Pancreas (tissue), 10 donors: ENCODE results near the gene MCCC2. TPM values are rescaled to one million over a fixed set of nuclear protein-coding genes. Genes with fewer than 3 reads are reported as not detected.

ENCODE experiments used
- ATAC-seq, 4 donors: fragments of 200-7000 bp; cut with Tn5 transposase; one replicate each; pipeline versions ENCODE4 v1.8.0 to v1.9.1; 2020; ENCODE audit warnings: mild to moderate bottlenecking in 4 of 4, moderate library complexity in 4 of 4
- DNase-seq, 6 donors: peaks; one replicate each; pipeline ENCODE4 v3.0.0-alpha.2; 2020
- FAIRE-seq: peaks from 2 replicates; lab custom pipeline; 2012; peaks lifted over from hg19 to GRCh38; lab: Jason Lieb, UNC
- H3K27ac ChIP-seq, 4 donors: fragments of 200-600 bp; sonication (generic); 1 replicate in 3 of 4; 2 replicates in 1 of 4; pipeline versions ENCODE4 v1.5.0 to v1.8.0; 2020
- H3K27me3 ChIP-seq, 4 donors: fragments of 200-600 bp; one replicate each; pipeline ENCODE4 v1.8.0; 2021
- H3K36me3 ChIP-seq, 3 donors: fragments of 200-600 bp; sonication (generic) in 1 of 3; one replicate each; pipeline versions ENCODE4 v1.5.0 to v1.8.0; 2020 to 2021
- H3K4me1 ChIP-seq, 3 donors: fragments of 200-600 bp; one replicate each; pipeline ENCODE4 v1.8.0; 2021
- H3K4me3 ChIP-seq, 4 donors: fragments of 200-600 bp; sonication (generic) in 2 of 4; one replicate each; pipeline versions ENCODE4 v1.5.0 to v1.8.0; 2020 to 2021
- H3K9me3 ChIP-seq, 4 donors: fragments of 200-600 bp; one replicate each; pipeline ENCODE4 v1.8.0; 2021
- WGBS, 2 donors: extraction: QIAGEN DNeasy Blood & Tissue Kit; methylation state at CpG; one replicate each; pipeline ENCODE4 v1.1.7; 2013; 5-methylcytosine and 5-hydroxymethylcytosine counted together
- intact Hi-C, 3 donors: fragments of 100-400 bp; cut with DNase I; formaldehyde crosslinking; loops; one replicate each; pipeline versions ENCODE4 v1.11.1 to v1.14.2; 2022
- polyA plus RNA-seq, 2 donors: library from polyadenylated mRNA; stranded (reverse); fragments of 200-250 nt; gene quantifications; one replicate each; pipeline ENCODE4 v1.2.3, GENCODE V29; 2013
- total RNA-seq, 6 donors: library from RNA; stranded (reverse); fragmentation: NEBNext Ultra II Directional in 4 of 6; extraction: Animal tissue kit (Norgen Biotek cat#: 25700) in 4 of 6; gene quantifications; one replicate each; pipeline versions ENCODE4 v1.2.1 to v1.2.4, GENCODE V29; 2021 to 2023
- TF ChIP-seq, protein P1 (sequence below), 4 donors: fragments of 200-600 bp; sonication (generic) in 3 of 4; IDR thresholded peaks; one replicate each; pipeline versions ENCODE4 v1.5.0 to v1.8.0; 2021; ENCODE audit warnings: antibody characterized with exemption in 4 of 4
- donor health status: healthy with polysubstance abuse.
- donor health status: DM: no; HTN: no; CAD: no; lungs with moderate emphysema.
- donor health status: DM: no; HTN: no; CAD: no.
- donor health status: control.
- donor health status: control.
- donor health status: Bipolar disorder and iron deficiency.
- donor health status: DM: yes; HTN: yes; CAD: no.
- donor health status: DM: no; HTN: no; CAD: no.
- donor health status: DM: no; HTN: no; CAD: no.
- donor health status: DM: yes; HTN: yes; CAD: no.

The MCCC2 gene
- total and polyA plus RNA-seq, 8 donors, result 12.5 to 26.3 (median 20.9) TPM

DNA sequence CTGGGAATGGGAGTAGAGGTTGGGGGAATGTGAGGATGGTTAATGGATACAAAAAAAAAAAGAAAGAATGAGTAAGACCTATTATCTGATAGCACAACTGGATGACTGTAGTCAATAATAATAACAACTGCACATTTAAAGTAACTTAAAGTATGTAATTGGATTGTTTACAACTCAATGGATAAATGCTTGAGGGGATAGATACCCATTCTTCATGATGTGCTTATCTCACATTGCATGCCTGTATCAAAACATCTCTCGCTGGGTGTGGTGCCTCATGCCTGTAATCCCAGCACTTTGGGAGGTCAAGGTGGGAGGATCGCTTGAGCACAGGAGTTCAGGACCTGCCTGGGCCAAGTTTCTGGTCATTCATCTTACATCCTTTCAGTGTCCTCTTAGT, 34.6 kb downstream of the MCCC2 start:
- Histone ChIP-seq H3K4me1 (no peaks in the 10 kb centered on the region), H3K9me3 (no peaks in the 10 kb centered on the region), H3K27ac (no peak overlapping the region), H3K27me3 (no peaks in the 10 kb centered on the region), H3K4me3 (no peak overlapping the region), H3K36me3 (peaks cover 0 to 10% (median 0%) of the 10 kb centered on the region in 3 donors)
- WGBS, 2 donors, result 93 to 95% methylated on average over 2 of the region's 2 CpGs
- ATAC-seq, result no peak
- no peak for DNase-seq
- FAIRE-seq, result no peak
- intact Hi-C loops, result no loop called here
- TF ChIP-seq, protein P1, sequence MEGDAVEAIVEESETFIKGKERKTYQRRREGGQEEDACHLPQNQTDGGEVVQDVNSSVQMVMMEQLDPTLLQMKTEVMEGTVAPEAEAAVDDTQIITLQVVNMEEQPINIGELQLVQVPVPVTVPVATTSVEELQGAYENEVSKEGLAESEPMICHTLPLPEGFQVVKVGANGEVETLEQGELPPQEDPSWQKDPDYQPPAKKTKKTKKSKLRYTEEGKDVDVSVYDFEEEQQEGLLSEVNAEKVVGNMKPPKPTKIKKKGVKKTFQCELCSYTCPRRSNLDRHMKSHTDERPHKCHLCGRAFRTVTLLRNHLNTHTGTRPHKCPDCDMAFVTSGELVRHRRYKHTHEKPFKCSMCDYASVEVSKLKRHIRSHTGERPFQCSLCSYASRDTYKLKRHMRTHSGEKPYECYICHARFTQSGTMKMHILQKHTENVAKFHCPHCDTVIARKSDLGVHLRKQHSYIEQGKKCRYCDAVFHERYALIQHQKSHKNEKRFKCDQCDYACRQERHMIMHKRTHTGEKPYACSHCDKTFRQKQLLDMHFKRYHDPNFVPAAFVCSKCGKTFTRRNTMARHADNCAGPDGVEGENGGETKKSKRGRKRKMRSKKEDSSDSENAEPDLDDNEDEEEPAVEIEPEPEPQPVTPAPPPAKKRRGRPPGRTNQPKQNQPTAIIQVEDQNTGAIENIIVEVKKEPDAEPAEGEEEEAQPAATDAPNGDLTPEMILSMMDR (IDR thresholded peaks at IDR 0.05), result no peak

DNA sequence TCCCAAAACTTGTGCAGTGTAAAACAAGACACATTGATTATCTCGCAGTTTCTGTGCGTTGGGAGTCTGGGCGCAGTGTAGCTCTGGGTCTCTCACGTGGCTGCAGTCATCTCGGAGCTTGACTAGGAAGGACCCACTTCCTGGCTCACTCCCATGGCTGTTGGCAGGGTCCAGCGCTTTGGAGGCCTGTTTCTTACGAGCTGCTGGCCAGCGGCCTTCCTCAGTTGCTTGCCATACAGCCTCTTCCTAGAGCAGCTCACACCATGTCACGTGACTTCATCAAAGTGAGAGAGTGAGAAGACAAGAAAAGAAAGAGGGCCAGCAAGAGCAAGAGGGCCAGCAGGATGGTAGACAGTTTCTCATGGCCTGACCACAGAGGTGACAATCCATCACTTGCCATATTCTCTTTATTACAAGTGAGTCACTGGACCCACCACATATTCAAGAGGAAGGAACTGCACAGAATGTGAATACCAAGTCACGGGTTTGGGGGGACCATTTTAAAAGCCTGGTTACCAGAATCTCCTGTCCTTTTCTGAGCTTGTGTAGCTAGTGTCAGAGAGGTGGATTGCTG, 36.2 kb downstream of the MCCC2 start:
- peaks cover 0 to 10% (median 0%) of the 10 kb centered on the region in 3 donors for H3K36me3 ChIP-seq
- H3K27ac ChIP-seq, result no peak overlapping the region

GRCh38 chr5:71629950-71630349, 42.8 kb downstream of the MCCC2 start:
- H3K9me3 ChIP-seq, result no peaks in the 10 kb centered on the region
- TF ChIP-seq, protein P1 (IDR thresholded peaks at IDR 0.05), result no peak
- FAIRE-seq, result no peak
- H3K4me3 ChIP-seq, result no peak overlapping the region
- no peaks in the 10 kb centered on the region for H3K36me3 ChIP-seq
- intact Hi-C loops, result no loop called here
- no peak overlapping the region for H3K27ac ChIP-seq
- DNase-seq, result no peak
- H3K27me3 ChIP-seq, result no peaks in the 10 kb centered on the region
- H3K4me1 ChIP-seq, result no peaks in the 10 kb centered on the region
- no peak for ATAC-seq
- 85 to 87% methylated on average over 6 of the region's 6 CpGs for WGBS, 2 donors

More for the DNA sequence above, 36.2 kb downstream of the MCCC2 start:
- Histone ChIP-seq H3K4me3 (no peak overlapping the region), H3K27me3 (no peaks in the 10 kb centered on the region), H3K9me3 (no peaks in the 10 kb centered on the region), H3K4me1 (no peaks in the 10 kb centered on the region)
- FAIRE-seq (no peak), ATAC-seq (no peak), DNase-seq (no peak)
- 97% methylated on average over 10 of the region's 10 CpGs for WGBS, 2 donors
- TF ChIP-seq, protein P1 (IDR thresholded peaks at IDR 0.05), result no peak
- intact Hi-C loops, result no loop called here

GRCh38 chr5:71631070-71631469, 43.9 kb downstream of the MCCC2 start:
- H3K4me1 ChIP-seq, result no peaks in the 10 kb centered on the region
- no peaks in the 10 kb centered on the region for H3K9me3 ChIP-seq
- DNase-seq (no peak), ATAC-seq (peak in 3 of 4 donors; percentile 40 to 73 (median 44)), FAIRE-seq (no peak)
- no peak overlapping the region for H3K4me3 ChIP-seq
- H3K36me3 ChIP-seq, result no peaks in the 10 kb centered on the region
- WGBS, 2 donors, result 73 to 78% methylated on average over 4 of the region's 4 CpGs
- no peak overlapping the region for H3K27ac ChIP-seq
- intact Hi-C loops, result no loop called here
- H3K27me3 ChIP-seq, result no peaks in the 10 kb centered on the region
- TF ChIP-seq, protein P1 (IDR thresholded peaks at IDR 0.05), result no peak

DNA sequence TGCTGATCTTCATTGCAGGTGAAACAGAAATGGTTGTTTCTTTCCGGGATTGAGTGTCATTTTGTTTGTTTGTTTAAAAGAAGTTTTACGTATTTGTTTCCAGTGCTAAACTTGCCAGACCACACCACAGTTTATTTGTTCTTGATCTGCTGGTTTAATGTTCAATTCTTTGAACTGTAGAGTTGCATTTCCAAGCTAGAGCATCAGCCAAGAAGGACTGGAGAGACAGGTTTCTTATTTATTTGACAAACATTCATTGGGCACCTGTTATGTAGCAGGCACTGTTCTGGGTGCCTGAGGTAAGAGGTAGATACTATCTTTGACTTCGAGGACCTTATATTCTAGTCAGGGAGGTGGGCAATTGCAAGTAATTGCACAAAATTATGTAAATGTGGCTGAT, 45.0 kb downstream of the MCCC2 start:
- H3K27ac ChIP-seq, result no peak overlapping the region
- ATAC-seq (no peak), DNase-seq (no peak), FAIRE-seq (no peak)
- no peaks in the 10 kb centered on the region for H3K27me3 ChIP-seq
- TF ChIP-seq, protein P1 (IDR thresholded peaks at IDR 0.05), result no peak
- no peak overlapping the region for H3K4me3 ChIP-seq
- 17 to 18% methylated on average over 3 of the region's 3 CpGs for WGBS, 2 donors
- no peaks in the 10 kb centered on the region for H3K9me3 ChIP-seq
- H3K4me1 ChIP-seq, result no peaks in the 10 kb centered on the region
- intact Hi-C loops, result no loop called here
- no peaks in the 10 kb centered on the region for H3K36me3 ChIP-seq
